OCI-LY3 (cell line): ENCODE results near the gene LAMB3.
A peak's percentile ranks its signal among the peaks of the same experiment; 100 is the strongest.

Source experiments
- H2AFZ ChIP-seq: fragments of 200-600, 300-600 bp; shearing (Covaris generic); 2 replicates; pipeline ENCODE4 v1.6.0; 2014; ENCODE audit warnings: antibody characterized with exemption, low read depth, low read length
- H3K27ac ChIP-seq: fragments of 200-600, 300-600 bp; sonication (generic); 2 replicates; pipeline ENCODE4 v1.5.1; 2014; ENCODE audit warnings: mild to moderate bottlenecking, low read length, moderate library complexity, mixed read lengths
- H3K27me3 ChIP-seq: fragments of 200-600, 300-600 bp; sonication (generic); 2 replicates; pipeline ENCODE4 v1.6.1; 2014; ENCODE audit warnings: low read depth, low read length, mixed read lengths
- H3K36me3 ChIP-seq: fragments of 200-600, 300-600 bp; sonication (generic); replicated peaks from 2 replicates; pipeline ENCODE3; 2014; ENCODE audit warnings: low read depth, low read length, mixed read lengths
- H3K4me1 ChIP-seq: fragments of 300-600, 200-600 bp; sonication (generic); 2 replicates; pipeline ENCODE4 v1.6.1; 2014; ENCODE audit warnings: low read length, mixed read lengths
- H3K4me2 ChIP-seq: fragments of 200-600, 300-600 bp; sonication (generic); 2 replicates; pipeline ENCODE4 v1.6.1; 2014; ENCODE audit warnings: low read length, mixed read lengths
- H3K4me3 ChIP-seq: fragments of 300-600, 200-600 bp; sonication (generic); 2 replicates; pipeline ENCODE4 v1.5.1; 2014; ENCODE audit warnings: antibody characterized with exemption, mild to moderate bottlenecking, low read length, moderate library complexity
- H3K79me2 ChIP-seq: fragments of 300-600, 200-600 bp; shearing (Covaris generic); 2 replicates; pipeline ENCODE4 v1.6.1; 2014; ENCODE audit warnings: mild to moderate bottlenecking, low read length, mixed read lengths
- H3K9ac ChIP-seq: fragments of 300-600, 200-600 bp; shearing (Covaris generic); 2 replicates; pipeline ENCODE4 v1.6.0; 2014; ENCODE audit warnings: mild to moderate bottlenecking, low read length, moderate library complexity
- H3K9me3 ChIP-seq: fragments of 200-600, 300-600 bp; shearing (Covaris generic); 2 replicates; pipeline ENCODE4 v1.6.1; 2014; ENCODE audit warnings: low read length, mixed read lengths; ENCODE audit not compliant: insufficient read depth
- H4K20me1 ChIP-seq: fragments of 200-600, 300-600 bp; sonication (generic); 2 replicates; pipeline ENCODE4 v1.6.1; 2016; ENCODE audit warnings: low read length, mixed read lengths; ENCODE audit not compliant: insufficient read depth
- CTCF ChIP-seq: fragments of 200-600, 300-600 bp; sonication (generic); IDR thresholded peaks from 2 replicates; pipeline ENCODE4 v1.5.1; 2014; ENCODE audit warnings: antibody characterized with exemption, low read length, low read depth
- EZH2phosphoT487 ChIP-seq: fragments of 200-600 bp; shearing (Covaris generic); IDR thresholded peaks from 2 replicates; pipeline ENCODE4 v1.6.1; 2018; ENCODE audit warnings: antibody characterized with exemption, mixed run types, low read depth

LAMB3 gene

GRCh38 chr1:209627027-209627731 lies 25.0 kb downstream of the LAMB3 start:
- Histone ChIP-seq H3K79me2 (no peaks in the 10 kb centered on the region), H3K4me3 (peak overlapping the region; percentile 27; the same call in 1 of the 2 replicates), H3K9ac (no peak overlapping the region), H3K27me3 (peaks cover 16% of the 10 kb centered on the region; the same call in 1 of the 2 replicates), H4K20me1 (no peaks in the 10 kb centered on the region), H3K4me1 (peaks cover 17% of the 10 kb centered on the region), H3K27ac (no peak overlapping the region), H2AFZ (peak overlapping the region; percentile 5), H3K36me3 (no peaks in the 10 kb centered on the region), H3K4me2 (peak overlapping the region; percentile 63), H3K9me3 (no peaks in the 10 kb centered on the region)
- no peak for TF ChIP-seq EZH2phosphoT487
- no peak for TF ChIP-seq CTCF

- Histone ChIP-seq H3K27ac (no peak overlapping the region), H3K79me2 (no peaks in the 10 kb centered on the region), H3K4me2 (no peak overlapping the region), H3K9ac (no peak overlapping the region), H3K36me3 (no peaks in the 10 kb centered on the region), H3K9me3 (no peaks in the 10 kb centered on the region), H4K20me1 (no peaks in the 10 kb centered on the region), H2AFZ (no peak overlapping the region), H3K4me3 (no peak overlapping the region), H3K4me1 (peaks cover 10% of the 10 kb centered on the region), H3K27me3 (peaks cover 16% of the 10 kb centered on the region; the same call in 1 of the 2 replicates)
- TF ChIP-seq EZH2phosphoT487 (no peak), CTCF (no peak)
These were observed 25.7 kb downstream of the LAMB3 start for GRCh38 chr1:209626346-209627026.

DNA sequence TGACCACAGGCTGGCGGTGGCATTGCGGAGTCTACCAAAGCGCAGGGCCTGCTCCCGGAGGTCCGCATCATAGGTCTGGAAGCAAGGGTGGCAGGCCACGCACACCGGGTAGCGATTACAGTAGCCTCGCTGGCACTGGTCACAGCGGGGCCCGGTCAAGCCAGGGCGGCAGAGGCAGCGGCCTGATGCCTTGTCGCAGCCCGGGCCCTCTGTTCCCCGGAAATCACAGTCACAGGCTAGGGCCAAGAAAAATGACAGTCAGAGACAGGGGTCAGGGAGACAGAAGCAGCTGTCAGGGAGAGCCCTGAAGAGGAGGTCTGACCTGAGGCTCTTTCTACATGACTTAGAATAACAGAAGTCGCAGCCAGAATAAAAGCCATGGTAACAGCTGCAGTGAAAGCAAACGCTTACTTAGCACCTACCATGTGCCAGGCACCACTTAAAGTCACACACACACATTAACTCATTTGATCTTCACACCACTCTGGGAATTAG lies 26.4 kb downstream of the LAMB3 start:
- TF ChIP-seq CTCF = no peak
- no peak for TF ChIP-seq EZH2phosphoT487
- no peak overlapping the region for H3K4me3 ChIP-seq
- no peak overlapping the region for H3K4me2 ChIP-seq
- no peak overlapping the region for H2AFZ ChIP-seq
- H3K36me3 ChIP-seq = no peaks in the 10 kb centered on the region
- H3K27me3 ChIP-seq = peaks cover 13% of the 10 kb centered on the region; the same call in 1 of the 2 replicates
- H3K27ac ChIP-seq = no peak overlapping the region
- no peaks in the 10 kb centered on the region for H4K20me1 ChIP-seq
- H3K4me1 ChIP-seq = peaks cover 9% of the 10 kb centered on the region
- no peaks in the 10 kb centered on the region for H3K79me2 ChIP-seq
- H3K9ac ChIP-seq = no peak overlapping the region
- H3K9me3 ChIP-seq = no peaks in the 10 kb centered on the region
